Thyroid gland (tissue), 4 donors: ENCODE measurements around the gene GSX2. TPM values are rescaled to one million over a fixed set of nuclear protein-coding genes. Genes with fewer than 3 reads are reported as not detected.

Source experiments
- DNase-seq, 2 donors: peaks; one replicate each; pipeline ENCODE4 v3.0.0-alpha.2; 2019
- H3K27ac ChIP-seq, 3 donors: fragments of 200-600 bp; sonication (generic); 1 replicate in 2 of 3; 2 replicates in 1 of 3; pipeline ENCODE4 v1.5.1; 2016 to 2019; ENCODE audit warnings: mild to moderate bottlenecking in 1 of 3, moderate library complexity in 1 of 3
- H3K27me3 ChIP-seq: fragments of 200-600 bp; sonication (generic); one replicate; pipeline ENCODE4 v1.5.1; 2019
- H3K36me3 ChIP-seq, 2 donors: fragments of 200-600 bp; sonication (generic); one replicate each; pipeline ENCODE4 v1.5.1; 2016 to 2019
- H3K4me1 ChIP-seq, 2 donors: fragments of 200-600 bp; sonication (generic); one replicate each; pipeline ENCODE4 v1.5.1; 2017 to 2019
- H3K4me3 ChIP-seq, 3 donors: fragments of 200-600 bp; sonication (generic); replicated peaks in 1 of 3; 1 replicate in 2 of 3; 2 replicates in 1 of 3; pipeline ENCODE4 v1.5.1; 2016; ENCODE audit warnings: mild to moderate bottlenecking in 1 of 3
- H3K9me3 ChIP-seq: fragments of 200-600 bp; sonication (generic); one replicate; pipeline ENCODE4 v1.5.1; 2017
- CTCF ChIP-seq, 6 experiments: fragments of 200-600 bp in 3 of 6; fragments of 450-650 bp in 3 of 6; sonication (generic) in 3 of 6; IDR thresholded peaks; one replicate each; pipeline ENCODE4 v1.5.1; 2016 to 2019; ENCODE audit warnings: antibody characterized with exemption in 6 of 6, mild to moderate bottlenecking in 2 of 6, inconsistent platforms in 1 of 6, moderate library complexity in 1 of 6
- POLR2A ChIP-seq, 2 donors: fragments of 450-650 bp; IDR thresholded peaks; one replicate each; pipeline ENCODE4 v1.6.1; 2017; ENCODE audit warnings: antibody characterized with exemption in 2 of 2, mild to moderate bottlenecking in 2 of 2, moderate library complexity in 1 of 2
- WGBS, 2 donors: methylation state at CpG; one replicate each; pipeline ENCODE4 v1.1.5; 2017; 5-methylcytosine and 5-hydroxymethylcytosine counted together
- intact Hi-C: fragments of 100-400 bp; cut with DNase I; formaldehyde crosslinking; loops from one replicate; pipeline ENCODE4 v1.15.1; 2023
- total RNA-seq, 4 donors: library from RNA; depleted of rRNA; stranded (reverse); fragments of >200 nt; gene quantifications; one replicate each; pipeline ENCODE4 v1.2.3, GENCODE V29; 2016

Gene GSX2
- total RNA-seq, 4 donors from 2014 or later: not detected

GRCh38 chr4:54097152-54097551 lies 2.8 kb upstream of the GSX2 start:
- DNase-seq: no peak
- Histone ChIP-seq H3K27ac (no peak overlapping the region), H3K9me3 (no peaks in the 10 kb centered on the region), H3K27me3 (peaks cover 71% of the 10 kb centered on the region), H3K36me3 (no peaks in the 10 kb centered on the region), H3K4me3 (no peak overlapping the region), H3K4me1 (peaks cover 22 to 30% of the 10 kb centered on the region in 2 donors)
- 53 to 58% methylated on average over 6 of the region's 6 CpGs for WGBS, 2 donors
- no peak for TF ChIP-seq POLR2A (IDR thresholded peaks at IDR 0.05)
- TF ChIP-seq CTCF (IDR thresholded peaks at IDR 0.05): no peak
- intact Hi-C loops: no loop called here

DNA sequence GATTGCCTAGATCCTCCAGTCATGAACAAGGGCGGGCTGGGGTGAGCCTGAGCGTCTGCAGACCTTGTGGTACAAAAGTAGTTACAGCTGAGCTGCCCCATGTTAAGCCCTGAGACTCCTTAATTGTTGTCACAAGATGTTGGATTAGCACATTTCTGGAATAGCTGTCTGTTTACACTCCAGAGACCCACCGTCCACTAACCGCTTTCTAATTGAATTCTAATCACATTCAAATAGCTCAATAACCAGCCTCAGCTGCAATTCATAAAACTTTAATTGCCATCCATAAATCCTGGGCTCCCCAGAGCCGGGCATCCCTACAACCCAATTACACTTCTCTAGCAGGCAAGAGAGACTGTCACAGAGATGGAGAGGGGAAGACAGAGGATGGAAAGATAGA lies 1.6 kb upstream of the GSX2 start:
- H3K9me3 ChIP-seq: no peaks in the 10 kb centered on the region
- H3K4me1 ChIP-seq: peaks cover 23 to 26% of the 10 kb centered on the region in 2 donors
- no peak overlapping the region for H3K4me3 ChIP-seq
- intact Hi-C loops: no loop called here
- 15 to 25% methylated on average over 5 of the region's 5 CpGs for WGBS, 2 donors
- no peak for DNase-seq
- H3K36me3 ChIP-seq: no peaks in the 10 kb centered on the region
- H3K27me3 ChIP-seq: peaks cover 69% of the 10 kb centered on the region
- TF ChIP-seq POLR2A (IDR thresholded peaks at IDR 0.05): no peak
- TF ChIP-seq CTCF (IDR thresholded peaks at IDR 0.05): no peak
- no peak overlapping the region for H3K27ac ChIP-seq

DNA sequence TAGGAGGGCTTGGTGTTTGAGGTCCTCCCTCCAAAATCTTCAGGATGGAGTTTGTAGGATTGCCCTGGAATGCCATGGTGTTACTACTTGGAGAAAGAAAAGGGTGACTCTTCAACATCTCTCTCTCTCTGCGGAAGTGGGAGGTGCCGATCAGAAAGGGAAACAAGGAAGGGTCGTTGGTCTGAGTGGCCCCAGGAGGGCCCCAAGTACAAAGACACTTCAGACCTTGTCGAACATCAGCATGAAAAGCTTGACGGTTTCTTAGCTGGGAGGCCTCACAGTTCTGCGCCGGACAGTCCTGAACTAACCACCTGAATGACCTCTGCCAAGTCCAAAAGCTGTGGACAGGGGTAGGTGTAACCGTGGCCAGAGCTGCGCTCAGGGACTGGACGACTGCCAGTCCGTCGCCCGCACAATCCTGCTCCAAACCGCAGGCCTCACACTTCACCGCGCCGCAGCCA lies 646 bp upstream of the GSX2 start:
- H3K9me3 ChIP-seq: no peaks in the 10 kb centered on the region
- peaks cover 69% of the 10 kb centered on the region for H3K27me3 ChIP-seq
- peaks cover 23 to 24% of the 10 kb centered on the region in 2 donors for H3K4me1 ChIP-seq
- no peak for DNase-seq
- TF ChIP-seq POLR2A (IDR thresholded peaks at IDR 0.05): no peak
- TF ChIP-seq CTCF (IDR thresholded peaks at IDR 0.05): no peak
- H3K27ac ChIP-seq: no peak overlapping the region
- peak overlapping the region in 1 of 3 donors; percentile 9 for H3K4me3 ChIP-seq
- intact Hi-C loops: no loop called here
- no peaks in the 10 kb centered on the region for H3K36me3 ChIP-seq
- WGBS, 2 donors: 2% methylated on average over 12 to 14 of the region's 17 CpGs

DNA sequence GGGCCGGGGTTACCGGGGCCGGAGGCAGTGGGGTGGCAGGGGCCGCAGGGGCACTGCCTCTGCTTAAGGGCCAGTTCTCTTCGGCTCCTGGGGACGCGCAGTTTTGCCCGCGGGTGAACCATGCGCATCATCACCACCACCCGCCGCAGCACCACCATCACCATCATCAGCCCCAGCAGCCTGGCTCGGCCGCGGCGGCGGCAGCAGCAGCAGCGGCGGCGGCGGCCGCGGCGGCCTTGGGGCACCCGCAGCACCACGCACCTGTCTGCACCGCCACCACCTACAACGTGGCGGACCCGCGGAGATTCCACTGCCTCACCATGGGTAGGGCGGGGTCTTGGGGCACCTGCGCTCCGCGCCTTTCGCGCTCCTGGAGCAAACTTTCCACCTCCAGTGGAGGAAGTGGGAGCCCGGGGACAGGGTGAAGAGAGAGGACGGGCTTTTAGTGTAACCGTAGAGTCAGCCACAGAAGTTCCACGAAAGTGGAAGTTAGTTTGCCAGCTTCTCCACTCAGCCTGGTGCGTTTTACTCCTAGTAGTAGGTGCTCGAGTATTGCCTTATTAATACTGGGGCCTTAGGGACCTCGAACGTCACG lies 729 bp downstream of the GSX2 start:
- DNase-seq: no peak
- TF ChIP-seq CTCF (IDR thresholded peaks at IDR 0.05) (no peak), POLR2A (IDR thresholded peaks at IDR 0.05) (no peak)
- intact Hi-C loops: loop anchor here (10.0 kb wide), 1 partner anchor 124 kb away; the partner anchor contains the start of gene PDGFRA
- Histone ChIP-seq H3K36me3 (no peaks in the 10 kb centered on the region), H3K4me1 (peaks cover 23 to 24% of the 10 kb centered on the region in 2 donors), H3K27me3 (peaks cover 61% of the 10 kb centered on the region), H3K27ac (no peak overlapping the region), H3K9me3 (no peaks in the 10 kb centered on the region), H3K4me3 (peak overlapping the region in 1 of 3 donors; percentile 23)
- 0 to 1% methylated on average over 12 to 18 of the region's 46 CpGs for WGBS, 2 donors

DNA sequence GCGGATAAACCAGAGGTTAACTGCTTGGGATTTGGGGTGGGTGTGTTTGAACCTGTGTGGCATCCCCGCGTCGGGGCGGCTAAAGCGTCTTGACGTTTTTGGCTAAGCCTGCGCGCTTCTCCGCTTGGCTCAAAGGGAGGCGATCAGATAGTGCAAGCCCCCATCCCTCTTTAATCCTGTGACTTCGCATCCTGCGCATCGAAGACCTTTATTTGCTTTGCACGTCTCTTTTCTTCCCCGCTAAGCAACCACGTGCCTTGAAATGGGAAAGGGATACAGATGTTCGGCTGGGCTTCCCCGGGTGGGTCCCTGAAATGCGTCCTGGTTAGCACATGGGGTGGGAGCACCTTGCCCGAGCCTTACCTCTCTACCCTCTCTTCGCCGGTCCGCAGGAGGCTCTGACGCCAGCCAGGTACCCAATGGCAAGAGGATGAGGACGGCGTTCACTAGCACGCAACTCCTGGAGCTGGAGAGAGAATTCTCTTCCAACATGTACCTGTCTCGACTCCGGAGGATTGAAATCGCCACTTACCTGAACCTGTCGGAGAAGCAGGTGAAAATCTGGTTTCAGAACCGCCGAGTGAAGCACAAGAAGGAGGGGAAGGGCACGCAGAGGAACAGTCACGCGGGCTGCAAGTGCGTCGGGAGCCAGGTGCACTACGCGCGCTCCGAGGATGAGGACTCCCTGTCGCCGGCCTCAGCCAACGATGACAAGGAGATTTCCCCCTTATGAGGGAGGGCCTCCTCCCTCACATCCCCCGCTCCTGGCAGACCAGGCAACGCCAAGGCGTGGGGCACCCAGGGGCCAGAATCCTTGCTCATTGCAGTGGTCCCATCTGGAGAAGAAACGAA lies 1.5 kb downstream of the GSX2 start:
- H3K27ac ChIP-seq: no peak overlapping the region
- 9% methylated on average over 44 to 49 of the region's 50 CpGs for WGBS, 2 donors
- H3K4me3 ChIP-seq: no peak overlapping the region
- H3K4me1 ChIP-seq: peaks cover 23 to 24% of the 10 kb centered on the region in 2 donors
- TF ChIP-seq POLR2A (IDR thresholded peaks at IDR 0.05) (no peak), CTCF (IDR thresholded peaks at IDR 0.05) (no peak)
- no peaks in the 10 kb centered on the region for H3K36me3 ChIP-seq
- no peak for DNase-seq
- H3K9me3 ChIP-seq: no peaks in the 10 kb centered on the region
- intact Hi-C loops: loop anchor here (10.0 kb wide), 1 partner anchor 123 kb away; the partner anchor contains the start of gene PDGFRA
- peaks cover 56% of the 10 kb centered on the region for H3K27me3 ChIP-seq
